SK-N-DZ (cell line): ENCODE results near the gene TM9SF4.
A peak's percentile ranks its signal among the peaks of the same experiment; 100 is the strongest.
"Not testable (repeated sequence)": the region's sequence is repeated elsewhere in the genome, so short reads cannot be mapped to it uniquely, and the experiment has no call there.

Source experiments
- DNase-seq: peaks from one replicate; pipeline ENCODE4 v3.0.0-alpha.2; 2015; ENCODE audit warnings: low spot score

The TM9SF4 gene

DNA sequence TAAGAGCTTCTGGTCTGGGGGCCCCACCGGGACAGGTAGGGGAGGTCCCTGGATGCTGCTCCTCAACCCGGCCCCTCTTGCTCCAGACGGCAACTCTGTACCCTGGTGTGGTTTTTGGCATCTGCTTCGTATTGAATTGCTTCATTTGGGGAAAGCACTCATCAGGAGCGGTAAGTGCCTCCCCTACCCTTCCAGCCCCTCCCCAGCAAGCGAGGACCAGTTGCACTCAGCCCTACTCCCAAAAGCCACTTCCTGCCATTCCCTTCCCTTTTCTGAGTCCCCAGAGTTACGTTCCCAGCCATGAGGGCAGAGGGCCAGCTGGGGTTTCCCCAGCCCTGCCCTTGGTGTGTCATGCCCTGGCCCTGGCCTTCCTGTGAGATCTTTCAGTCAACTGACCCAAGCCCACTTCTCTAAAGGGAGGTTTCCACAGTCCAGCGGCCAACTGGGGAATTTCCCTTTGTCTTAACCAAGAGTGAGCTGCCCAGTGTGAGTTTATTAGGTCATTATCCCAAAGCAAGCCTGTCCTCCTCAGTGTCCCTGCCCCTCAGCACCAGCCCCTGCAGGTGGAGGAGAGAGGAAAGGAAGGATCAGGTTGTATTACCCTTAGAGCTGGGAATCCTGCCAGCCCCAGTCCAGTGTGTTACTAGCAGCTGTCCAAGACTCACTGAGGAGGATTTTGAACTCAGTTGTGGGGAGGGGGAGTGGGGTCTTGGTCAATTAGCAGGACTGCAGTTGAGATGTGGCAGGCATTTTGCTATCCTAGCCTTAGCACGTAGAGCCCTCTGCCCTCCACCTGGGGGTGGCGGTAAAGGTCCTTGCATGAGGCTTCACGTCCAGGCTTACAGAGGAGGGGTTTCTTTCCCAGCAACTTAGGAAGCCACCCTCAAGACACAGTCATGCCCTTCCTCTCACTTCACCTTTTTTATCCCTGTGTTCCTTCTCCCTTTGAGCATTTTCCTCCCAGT lies 45.8 kb downstream of the TM9SF4 start:
- DNase-seq = peak; percentile 94

DNA sequence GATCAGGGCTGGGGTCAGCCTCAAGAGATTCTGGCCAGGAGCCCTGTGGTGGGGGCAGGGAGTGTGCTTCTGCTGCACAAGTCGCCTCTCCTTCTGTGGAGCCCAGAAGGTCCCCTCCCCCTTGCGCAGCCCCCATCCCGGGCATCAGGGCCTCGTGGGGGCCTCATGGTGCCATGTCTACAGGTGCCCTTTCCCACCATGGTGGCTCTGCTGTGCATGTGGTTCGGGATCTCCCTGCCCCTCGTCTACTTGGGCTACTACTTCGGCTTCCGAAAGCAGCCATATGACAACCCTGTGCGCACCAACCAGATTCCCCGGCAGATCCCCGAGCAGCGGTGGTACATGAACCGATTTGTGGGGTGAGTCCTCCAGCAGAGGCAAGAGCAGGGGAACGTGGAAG lies 48.1 kb downstream of the TM9SF4 start:
- no peak for DNase-seq

DNA sequence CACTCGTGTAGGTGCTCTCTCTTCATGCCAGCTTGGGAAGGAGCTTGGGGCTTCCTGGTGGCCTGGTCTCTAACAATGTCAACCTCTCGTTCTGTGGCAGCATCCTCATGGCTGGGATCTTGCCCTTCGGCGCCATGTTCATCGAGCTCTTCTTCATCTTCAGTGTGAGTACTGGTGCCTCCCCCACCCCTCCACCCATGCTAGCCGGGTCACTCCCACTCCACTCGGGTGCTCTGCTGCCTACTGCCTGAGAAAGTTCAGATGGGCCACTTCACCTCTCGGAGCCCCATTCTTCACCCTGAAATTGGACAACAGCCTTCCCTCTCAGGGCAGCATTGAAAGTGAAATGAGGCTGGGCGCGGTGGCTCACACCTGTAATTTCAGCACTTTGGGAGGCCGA lies 48.8 kb downstream of the TM9SF4 start:
- DNase-seq = no peak

DNA sequence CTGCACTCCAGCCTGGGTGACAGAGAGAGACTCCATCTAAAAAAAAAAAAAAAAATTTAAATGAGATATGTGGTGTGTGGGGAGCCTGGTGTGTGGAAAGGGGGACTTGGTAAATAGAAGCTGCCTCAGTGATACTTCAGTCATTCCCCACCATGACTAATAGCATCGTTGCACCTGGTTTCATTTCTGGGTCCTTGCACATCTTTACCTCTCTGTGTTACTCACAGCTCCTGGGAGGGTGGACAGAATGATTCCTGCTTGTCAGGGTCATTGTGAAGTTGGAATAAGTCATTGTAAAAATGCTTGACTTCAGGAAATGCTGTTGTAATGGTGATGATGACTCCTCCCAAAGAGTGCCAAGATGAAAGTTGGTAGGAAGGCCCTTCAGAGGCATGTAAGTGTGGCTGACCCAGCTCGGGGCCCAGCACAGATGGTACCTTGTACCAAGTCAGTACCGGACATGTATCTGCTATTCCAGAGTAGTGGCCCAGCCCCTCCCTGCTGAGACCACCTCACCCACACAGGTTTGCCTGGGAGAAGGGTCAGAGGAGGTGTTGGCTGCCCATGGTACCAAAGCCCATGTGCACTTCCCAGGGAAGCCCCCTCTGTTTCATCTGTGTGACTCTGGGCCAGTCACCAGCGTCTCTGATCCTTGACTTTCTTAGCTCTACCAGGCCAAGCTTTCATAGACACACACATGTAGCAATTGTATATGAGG lies 49.6 kb downstream of the TM9SF4 start:
- no peak for DNase-seq

DNA sequence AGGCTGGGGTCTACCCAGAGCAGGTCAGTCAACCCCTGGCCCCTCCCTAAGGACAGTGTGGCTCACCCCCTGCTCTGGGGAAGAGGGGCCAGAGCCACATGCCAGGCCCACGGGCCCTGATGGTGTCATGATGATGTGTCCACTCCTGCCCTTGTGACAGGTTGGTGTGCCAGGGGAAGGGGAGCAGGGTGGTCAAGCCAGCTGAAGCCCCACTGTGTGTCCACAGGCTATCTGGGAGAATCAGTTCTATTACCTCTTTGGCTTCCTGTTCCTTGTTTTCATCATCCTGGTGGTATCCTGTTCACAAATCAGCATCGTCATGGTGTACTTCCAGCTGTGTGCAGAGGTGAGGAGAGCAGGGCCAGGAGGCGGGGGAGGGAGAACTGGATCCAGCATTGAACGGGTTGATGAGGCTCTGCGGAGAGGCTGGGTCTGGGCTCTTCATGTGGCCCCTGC lies 50.3 kb downstream of the TM9SF4 start:
- no peak for DNase-seq

DNA sequence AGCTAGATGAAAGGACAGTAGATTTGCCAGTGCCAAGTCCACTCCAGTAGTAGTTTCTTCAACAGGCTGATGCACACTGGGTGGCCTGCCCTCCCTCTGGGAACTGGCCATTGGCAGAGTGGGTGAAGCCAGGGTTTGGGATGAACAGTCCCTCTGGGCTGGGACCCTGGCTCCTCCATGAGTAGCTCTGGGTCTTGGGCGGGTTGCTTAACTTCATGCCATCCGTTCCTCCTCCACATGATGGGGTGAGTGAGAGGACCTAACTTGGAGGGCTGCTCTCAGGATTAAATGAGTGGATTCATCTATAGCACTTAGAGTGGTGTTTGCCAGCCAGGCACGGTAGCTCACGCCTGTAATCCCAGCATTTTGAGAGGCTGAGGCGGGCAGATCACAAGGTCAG lies 50.8 kb downstream of the TM9SF4 start:
- no peak for DNase-seq

DNA sequence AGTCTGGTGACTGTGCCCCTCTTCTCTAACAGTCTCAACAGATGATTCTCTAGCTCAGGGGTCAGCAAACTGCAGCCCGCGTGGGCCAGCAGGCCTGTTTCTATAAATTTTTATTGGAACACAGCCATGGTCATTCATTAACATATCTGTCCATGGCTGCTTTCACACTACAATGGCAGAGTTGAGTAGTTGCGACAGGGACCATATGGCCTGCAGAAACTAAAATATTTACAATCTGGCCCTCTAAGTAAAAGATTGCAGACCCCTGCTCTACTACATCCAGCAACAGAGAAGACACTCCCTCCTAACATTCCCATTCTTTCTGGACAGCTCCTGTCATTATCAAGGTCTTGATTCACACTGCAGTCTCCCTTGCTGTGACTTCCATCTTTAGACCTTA lies 52.8 kb downstream of the TM9SF4 start:
- no peak for DNase-seq

DNA sequence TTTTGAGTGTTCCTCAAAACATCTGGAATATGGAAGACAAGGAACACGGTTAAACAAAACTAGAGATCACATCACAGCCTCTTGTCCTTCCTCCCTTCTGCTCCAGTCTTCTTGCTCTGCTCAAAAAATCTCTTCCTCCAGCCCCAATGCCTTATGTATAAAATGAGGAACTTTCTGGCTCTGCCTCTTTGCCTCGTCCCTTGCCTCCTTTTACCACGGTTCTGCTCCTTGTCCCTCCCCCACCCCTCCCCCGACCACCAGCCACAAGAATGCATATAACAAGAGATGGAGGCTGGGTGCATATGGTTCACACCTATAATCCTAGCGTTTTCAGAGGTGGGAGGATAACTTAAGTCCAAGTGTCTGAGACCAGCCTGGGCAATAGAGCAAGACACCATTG lies 54.4 kb downstream of the TM9SF4 start:
- no peak for DNase-seq

DNA sequence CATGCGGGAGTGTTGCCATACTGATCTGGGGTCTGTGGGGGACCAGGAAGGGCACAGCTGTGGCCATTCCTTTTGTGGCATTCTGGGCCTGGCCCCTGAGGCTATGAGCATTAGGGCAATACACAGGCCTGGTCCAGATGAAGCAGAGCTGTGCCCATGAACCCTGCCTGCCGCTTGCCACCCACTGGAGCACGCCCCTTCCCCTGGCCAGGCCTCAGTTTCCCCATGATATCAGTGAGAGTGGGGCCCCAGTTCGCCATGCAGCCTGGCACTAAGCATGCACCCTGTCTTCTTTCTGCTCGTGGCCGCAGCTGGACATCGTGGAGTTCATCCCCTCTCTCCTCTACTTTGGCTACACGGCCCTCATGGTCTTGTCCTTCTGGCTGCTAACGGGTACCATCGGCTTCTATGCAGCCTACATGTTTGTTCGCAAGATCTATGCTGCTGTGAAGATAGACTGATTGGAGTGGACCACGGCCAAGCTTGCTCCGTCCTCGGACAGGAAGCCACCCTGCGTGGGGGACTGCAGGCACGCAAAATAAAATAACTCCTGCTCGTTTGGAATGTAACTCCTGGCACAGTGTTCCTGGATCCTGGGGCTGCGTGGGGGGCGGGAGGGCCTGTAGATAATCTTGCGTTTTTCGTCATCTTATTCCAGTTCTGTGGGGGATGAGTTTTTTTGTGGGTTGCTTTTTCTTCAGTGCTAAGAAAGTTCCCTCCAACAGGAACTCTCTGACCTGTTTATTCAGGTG lies 55.6 kb downstream of the TM9SF4 start:
- DNase-seq = no peak

DNA sequence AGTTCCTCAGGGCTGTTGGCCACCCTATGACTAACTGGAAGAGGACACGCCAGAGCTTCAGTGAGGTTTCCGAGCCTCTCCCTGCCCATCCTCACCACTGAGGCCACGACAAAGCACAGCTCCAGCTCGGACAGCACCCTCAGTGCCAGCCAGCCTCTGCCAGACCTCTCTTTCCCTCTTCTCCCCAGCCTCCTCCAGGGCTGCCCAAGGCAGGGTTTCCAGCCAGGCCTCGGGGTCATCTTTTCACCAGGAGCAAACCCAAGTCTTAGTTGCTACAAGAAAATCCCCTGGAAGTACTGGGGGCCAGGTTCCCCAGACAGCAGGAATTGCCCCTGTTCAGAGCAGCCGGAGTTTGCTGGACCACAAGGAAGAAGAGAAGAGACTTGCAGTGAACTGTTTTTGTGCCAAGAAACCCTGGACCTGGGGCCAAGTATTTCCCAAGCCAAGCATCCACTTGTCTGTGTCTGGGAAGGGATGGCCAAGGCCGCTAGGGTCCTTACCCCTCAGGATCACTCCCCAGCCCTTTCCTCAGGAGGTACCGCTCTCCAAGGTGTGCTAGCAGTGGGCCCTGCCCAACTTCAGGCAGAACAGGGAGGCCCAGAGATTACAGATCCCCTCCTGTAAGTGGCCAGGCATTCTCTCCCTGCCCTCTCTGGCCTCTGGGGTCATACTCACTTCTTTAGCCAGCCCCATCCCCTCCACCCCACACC lies 56.5 kb downstream of the TM9SF4 start:
- no peak for DNase-seq

DNA sequence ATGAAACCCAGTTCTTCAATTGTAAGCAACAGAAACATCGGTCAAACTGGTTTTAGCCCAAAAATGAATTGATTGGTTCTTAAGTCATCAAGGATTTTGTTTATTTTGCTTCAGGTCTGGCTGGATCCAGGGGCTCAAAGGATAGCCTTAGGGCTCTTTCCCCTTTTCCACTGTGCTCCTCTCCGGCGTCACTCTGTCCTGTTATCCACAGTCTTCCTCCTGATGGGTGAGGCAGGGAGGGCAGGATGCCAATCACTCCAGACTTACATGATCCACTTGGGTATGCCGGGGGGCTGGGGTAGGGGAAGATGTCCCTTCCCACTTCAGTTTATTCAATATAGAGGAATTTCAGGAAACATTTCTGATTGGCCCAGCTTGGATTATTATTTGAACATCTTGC lies 58.0 kb downstream of the TM9SF4 start:
- DNase-seq = no peak

DNA sequence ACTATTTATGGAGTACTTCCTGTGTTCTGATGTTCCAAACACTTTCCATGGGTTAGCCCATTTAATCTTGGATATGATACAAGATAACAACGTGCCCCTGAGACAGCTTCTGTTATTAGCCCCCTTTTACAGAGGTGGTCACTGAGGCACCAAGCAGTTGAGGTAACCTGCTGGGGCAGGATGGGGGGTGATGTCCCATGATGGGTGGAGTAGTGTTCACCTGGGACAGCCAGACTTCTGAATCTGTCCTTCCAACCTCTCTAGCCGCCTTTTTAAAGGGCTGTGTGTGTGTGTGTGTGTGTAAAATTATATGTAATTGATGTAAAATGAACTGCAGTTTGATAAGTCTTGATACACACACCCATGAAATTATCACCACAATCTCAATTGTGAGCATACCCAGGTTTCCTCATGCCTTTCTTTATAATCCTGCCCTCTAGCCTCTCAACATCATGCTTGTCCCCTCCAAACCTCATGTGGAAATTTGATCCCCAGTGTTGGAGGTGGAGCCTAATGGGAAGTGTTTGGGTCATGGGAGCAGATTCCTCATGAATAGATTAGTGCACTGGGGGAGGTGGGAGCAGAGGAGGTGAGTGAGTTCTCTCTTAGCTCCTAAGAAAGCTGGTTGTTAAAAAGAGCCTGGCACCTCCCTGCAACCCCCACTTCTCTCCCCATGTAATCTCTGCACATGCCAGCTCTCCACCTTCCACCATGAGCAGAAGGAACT lies 58.8 kb downstream of the TM9SF4 start:
- DNase-seq = peak; percentile 34

DNA sequence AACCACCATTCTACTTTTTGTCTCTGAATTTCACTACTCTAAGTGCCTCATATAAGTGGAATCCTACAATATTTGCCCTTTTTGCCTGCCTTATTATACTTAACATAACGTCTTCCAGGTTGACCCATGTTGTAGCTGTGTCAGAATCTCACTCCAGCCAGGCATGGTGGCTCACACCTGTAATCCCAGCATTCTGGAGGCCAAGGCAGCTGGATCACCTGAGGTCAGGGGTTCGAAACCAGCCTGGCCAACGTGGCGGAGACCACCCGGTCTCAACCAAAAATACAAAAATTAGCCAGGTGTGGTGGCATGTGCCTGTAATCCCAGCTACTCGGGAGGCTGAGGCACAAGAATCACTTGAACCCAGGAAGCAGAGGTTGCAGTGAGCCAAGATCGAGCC lies 68.2 kb downstream of the TM9SF4 start:
- DNase-seq = not testable (repeated sequence)

DNA sequence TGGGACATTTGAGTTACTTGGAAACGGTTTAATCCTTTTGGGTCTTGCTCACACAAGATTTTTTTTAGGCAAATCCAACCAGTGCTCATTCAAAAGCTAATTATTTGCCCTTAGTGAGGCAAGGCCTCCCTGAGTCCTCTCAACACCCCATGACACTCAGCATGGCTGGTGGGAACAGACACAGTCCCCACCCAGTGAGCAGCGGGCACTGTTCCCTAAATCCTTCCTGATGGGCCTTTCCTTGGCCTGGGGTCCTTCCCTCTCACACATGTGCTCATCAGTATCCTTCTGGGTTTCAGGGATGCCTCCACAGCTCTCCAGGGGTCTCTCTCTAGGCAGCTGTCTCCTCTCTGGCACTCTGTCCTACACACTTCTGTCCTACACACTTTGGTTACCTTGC lies 70.0 kb downstream of the TM9SF4 start:
- no peak for DNase-seq

DNA sequence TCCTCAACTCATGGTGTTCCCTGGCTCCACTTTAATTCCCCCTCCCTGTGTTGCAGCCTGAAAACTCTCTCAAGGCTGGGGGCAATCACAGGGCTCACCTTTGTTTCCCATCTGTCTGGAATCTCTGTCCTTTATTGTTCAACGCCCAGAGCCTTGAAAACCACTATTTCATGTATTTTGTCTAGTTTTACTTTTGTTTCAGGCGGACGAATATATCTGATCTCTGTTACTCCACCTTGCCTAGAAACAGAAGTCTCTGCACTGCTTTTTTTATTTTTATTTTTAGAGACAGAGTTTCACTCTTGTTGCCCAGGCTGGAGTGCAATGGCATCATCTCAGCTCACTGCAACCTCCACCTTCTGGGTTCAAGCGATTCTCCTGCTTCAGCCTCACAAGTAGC lies 70.4 kb downstream of the TM9SF4 start:
- DNase-seq = no peak

DNA sequence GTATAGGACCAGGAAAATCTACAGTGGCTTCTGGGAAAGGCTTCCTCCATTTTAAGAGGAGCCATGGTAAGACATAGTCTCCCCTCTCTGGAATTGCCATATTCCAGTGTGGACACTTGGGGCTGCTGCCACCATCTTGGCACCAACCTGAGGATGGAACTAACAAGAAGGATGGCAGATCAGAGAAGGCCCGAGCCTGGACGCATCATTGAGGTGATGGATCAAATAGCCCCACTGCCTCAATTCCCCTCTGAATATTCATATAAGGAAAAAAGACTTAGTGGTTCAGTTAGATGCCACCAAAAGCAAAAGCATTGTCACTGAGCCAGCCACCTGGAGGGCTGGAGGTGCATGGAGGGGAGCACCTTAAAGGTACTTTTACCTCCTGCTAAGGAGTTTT lies 72.1 kb downstream of the TM9SF4 start:
- DNase-seq = no peak

DNA sequence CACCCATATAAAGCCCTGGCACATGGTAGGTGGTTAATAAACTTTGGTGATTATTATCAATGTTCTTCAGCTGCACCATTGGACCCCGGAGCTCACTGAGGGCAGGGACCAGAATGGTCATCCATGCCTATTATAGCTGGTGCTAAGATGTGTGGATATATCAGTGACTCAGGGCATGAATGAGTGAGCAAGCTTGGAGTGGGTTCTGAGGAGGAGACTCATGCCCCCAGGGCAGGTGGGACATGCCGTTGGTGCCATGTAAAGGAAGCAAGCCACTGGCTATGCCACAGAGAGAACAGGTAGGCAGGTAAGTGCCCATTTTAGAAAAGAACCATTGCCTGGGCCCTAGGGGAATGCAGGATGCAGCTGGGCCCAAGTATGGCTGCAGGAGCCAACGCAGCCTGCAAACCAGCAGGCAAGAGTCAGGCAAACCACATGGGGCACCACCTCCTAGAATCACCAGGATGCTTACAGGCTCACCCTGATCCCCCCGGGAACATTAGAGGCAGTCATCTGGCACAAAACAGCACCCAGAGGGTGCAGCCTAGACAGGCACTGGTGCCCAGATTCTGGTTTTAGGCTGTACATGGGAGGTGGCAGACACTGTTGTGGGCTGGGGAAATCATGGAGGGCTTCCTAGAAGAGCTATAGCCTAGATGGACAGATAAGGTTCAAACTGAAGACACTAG lies 74.6 kb downstream of the TM9SF4 start:
- DNase-seq = no peak

DNA sequence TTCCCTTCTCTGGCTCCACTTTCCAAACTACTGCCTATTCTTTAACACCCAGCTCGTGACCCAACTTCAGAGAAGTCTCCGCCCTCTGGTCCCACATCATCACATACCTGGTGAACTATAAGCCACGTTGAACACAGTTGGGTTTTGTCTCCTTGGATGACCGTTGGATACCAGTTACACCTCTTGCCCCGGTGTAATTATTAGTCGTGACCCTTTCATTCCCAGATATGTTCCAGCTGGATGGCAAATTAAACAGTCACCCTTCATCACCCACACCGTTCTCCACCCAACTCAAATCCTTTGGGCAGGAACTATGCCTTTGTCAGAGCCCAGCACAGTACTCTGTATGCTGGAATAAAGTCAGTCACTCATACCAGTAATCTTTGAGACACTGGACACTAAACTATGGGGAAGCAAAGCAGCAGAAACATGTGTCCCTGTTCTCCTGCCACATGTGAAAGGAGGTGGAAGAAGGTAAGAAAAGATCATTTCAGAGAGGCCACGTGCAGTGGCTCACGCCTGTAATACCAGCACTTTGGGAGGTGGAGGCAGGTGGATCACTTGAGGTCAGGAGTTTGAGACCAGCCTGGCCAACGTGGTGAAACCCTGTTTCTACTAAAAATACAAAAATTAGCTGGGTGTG lies 75.6 kb downstream of the TM9SF4 start:
- no peak for DNase-seq

DNA sequence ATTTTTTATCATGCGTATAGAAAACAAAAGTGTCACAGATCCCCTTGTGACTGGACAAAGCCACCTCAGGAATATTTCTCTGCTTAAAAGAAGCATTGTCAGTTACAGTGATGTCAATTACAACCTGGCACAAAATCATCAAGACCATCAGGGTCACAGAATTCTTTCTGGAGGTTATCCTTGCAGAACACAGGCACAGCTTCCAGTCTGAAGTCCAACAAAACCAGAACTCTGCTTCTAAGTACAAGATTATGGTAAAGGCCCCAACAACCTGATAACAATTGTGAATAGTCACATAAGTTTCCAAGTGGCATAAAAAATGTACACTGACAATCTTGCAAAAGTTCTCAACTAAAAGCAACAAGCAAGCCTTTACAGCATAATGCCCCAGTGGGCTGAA lies 77.0 kb downstream of the TM9SF4 start:
- no peak for DNase-seq
